ENCODE results near the gene TAC1.

The TAC1 gene

DNA sequence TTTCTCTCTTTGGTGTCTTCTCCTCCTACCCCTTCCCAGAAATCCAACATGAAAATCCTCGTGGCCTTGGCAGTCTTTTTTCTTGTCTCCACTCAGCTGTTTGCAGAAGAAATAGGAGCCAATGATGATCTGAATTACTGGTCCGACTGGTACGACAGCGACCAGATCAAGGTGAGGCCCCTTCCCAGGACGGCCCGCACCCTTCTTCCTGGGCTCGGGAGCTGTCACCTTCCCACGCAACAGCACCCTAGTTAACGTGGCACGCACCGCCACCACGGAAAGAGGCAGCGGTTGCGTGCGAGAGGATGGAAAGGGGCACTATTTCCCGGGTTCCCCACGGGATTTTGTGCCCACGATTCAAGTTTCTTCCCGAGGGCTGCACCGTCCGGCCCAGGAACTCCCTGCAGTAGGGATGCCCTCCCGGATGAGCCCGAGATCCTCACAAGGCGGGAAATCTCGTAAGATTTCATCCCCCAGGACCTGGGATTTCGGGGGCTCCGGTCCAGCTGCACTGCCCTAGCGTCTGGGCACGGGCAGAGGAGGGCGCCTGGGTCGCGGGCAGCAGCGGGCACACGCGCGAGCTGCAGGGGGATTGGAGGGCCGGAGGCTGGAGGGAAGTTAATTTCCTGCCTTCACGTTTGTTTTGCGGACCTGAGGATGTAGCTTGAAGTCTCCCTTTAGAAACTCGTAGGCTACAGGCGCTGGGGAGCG lies 834 bp downstream of the TAC1 start (continued):
- TF ChIP-seq ZNF518A (tag by site-specific recombination; conservative IDR thresholded peaks at IDR 0.05; ENCODE audit: low read depth) (no peak), ZNF777 (tag by site-specific recombination; IDR thresholded peaks at IDR 0.05; ENCODE audit: borderline replicate concordance) (peak; percentile 67; the same call in 1 of the 2 replicates)

DNA sequence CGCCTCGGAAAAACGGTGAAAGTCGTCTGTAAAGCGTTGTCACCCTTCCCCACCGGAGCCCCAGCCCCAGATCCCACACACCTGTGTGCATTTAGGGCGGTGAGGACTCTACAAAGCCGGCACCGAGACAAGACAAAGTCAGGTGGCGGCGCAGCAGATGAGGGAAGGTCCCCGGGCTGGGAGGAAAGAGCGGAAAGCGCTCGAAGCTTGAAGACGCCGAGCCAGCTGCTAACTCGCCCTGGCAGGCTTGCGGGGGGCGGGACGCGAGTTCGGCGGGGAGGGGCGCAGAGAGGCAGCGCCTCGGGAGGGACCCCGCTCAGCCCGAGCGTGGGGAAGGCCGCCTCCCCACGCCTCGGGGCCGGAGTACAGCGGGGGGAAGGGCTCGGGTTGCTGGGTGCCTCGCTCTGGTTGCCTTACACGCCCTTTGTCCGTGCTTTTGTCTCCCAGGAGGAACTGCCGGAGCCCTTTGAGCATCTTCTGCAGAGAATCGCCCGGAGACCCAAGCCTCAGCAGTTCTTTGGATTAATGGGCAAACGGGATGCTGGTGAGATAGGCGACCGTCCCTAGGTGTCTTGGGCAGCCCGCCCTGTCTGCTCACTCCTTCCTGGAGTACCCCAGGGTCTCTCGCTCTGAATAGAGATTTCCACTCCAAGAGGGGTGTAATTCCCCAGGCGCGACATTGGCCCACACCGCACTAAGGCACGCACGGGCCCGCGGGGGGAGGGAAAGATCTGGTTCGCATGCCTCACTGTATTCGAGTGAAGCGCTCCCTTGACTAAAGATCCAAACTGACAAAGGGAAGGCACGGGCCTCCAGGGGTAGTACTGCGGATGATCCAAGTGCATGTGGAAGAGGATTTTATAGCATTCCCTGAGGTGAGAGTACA lies 1.6 kb downstream of the TAC1 start:
- peak overlapping the region; percentile 23 for H3K4me3 ChIP-seq (ENCODE audit: low read depth, low read length)
- CTCF ChIA-PET, result interaction anchor here (1.0 kb wide), 1 partner anchor 103 kb away, joined by 4 read pairs; no protein-coding TSS in a partner anchor
- peak; percentile 53 for TF ChIP-seq GLIS2 (tag by site-specific recombination; IDR thresholded peaks at IDR 0.05)
- peak; percentile 51 for TF ChIP-seq SP3 (tag by site-specific recombination; IDR thresholded peaks at IDR 0.05)
- TF ChIP-seq ZNF140 (tag by site-specific recombination; IDR thresholded peaks at IDR 0.05), result no peak
- no peak for TF ChIP-seq ZNF610 (tag by site-specific recombination; IDR thresholded peaks at IDR 0.05; ENCODE audit: borderline replicate concordance)
- TF ChIP-seq, protein P1, sequence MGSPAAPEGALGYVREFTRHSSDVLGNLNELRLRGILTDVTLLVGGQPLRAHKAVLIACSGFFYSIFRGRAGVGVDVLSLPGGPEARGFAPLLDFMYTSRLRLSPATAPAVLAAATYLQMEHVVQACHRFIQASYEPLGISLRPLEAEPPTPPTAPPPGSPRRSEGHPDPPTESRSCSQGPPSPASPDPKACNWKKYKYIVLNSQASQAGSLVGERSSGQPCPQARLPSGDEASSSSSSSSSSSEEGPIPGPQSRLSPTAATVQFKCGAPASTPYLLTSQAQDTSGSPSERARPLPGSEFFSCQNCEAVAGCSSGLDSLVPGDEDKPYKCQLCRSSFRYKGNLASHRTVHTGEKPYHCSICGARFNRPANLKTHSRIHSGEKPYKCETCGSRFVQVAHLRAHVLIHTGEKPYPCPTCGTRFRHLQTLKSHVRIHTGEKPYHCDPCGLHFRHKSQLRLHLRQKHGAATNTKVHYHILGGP (tag by site-specific recombination; IDR thresholded peaks at IDR 0.05), result no peak
- TF ChIP-seq GLI2 (tag by site-specific recombination; IDR thresholded peaks at IDR 0.05; ENCODE audit: borderline replicate concordance, low read depth), result no peak
- TF ChIP-seq ZNF747 (tag by site-specific recombination; IDR thresholded peaks at IDR 0.05), result no peak
- TF ChIP-seq ZNF561 (tag by site-specific recombination; IDR thresholded peaks at IDR 0.05; ENCODE audit: borderline replicate concordance), result no peak
- TF ChIP-seq ZNF449 (tag by site-specific recombination; IDR thresholded peaks at IDR 0.05), result no peak
- TF ChIP-seq ZFHX2 (tag by site-specific recombination; conservative IDR thresholded peaks at IDR 0.05), result 0 out of 2 replicates have a peak, but pooled peaks have one; percentile 18
- no peak for TF ChIP-seq ZSCAN4 (tag by site-specific recombination; IDR thresholded peaks at IDR 0.05)
- no peak for TF ChIP-seq ZNF112 (tag by site-specific recombination; IDR thresholded peaks at IDR 0.05)
- TF ChIP-seq FEZF1 (tag by site-specific recombination; IDR thresholded peaks at IDR 0.05), result no peak
- TF ChIP-seq IKZF3 (tag by site-specific recombination; IDR thresholded peaks at IDR 0.05), result no peak
- peak; percentile 77 for TF ChIP-seq ZNF335 (tag by site-specific recombination; conservative IDR thresholded peaks at IDR 0.05)
- TF ChIP-seq, protein P2, sequence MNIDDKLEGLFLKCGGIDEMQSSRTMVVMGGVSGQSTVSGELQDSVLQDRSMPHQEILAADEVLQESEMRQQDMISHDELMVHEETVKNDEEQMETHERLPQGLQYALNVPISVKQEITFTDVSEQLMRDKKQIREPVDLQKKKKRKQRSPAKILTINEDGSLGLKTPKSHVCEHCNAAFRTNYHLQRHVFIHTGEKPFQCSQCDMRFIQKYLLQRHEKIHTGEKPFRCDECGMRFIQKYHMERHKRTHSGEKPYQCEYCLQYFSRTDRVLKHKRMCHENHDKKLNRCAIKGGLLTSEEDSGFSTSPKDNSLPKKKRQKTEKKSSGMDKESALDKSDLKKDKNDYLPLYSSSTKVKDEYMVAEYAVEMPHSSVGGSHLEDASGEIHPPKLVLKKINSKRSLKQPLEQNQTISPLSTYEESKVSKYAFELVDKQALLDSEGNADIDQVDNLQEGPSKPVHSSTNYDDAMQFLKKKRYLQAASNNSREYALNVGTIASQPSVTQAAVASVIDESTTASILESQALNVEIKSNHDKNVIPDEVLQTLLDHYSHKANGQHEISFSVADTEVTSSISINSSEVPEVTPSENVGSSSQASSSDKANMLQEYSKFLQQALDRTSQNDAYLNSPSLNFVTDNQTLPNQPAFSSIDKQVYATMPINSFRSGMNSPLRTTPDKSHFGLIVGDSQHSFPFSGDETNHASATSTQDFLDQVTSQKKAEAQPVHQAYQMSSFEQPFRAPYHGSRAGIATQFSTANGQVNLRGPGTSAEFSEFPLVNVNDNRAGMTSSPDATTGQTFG (tag by site-specific recombination; IDR thresholded peaks at IDR 0.05; ENCODE audit: borderline replicate concordance), result no peak
- no peak for TF ChIP-seq ZFP37 (tag by site-specific recombination; IDR thresholded peaks at IDR 0.05)
- TF ChIP-seq, protein P3, sequence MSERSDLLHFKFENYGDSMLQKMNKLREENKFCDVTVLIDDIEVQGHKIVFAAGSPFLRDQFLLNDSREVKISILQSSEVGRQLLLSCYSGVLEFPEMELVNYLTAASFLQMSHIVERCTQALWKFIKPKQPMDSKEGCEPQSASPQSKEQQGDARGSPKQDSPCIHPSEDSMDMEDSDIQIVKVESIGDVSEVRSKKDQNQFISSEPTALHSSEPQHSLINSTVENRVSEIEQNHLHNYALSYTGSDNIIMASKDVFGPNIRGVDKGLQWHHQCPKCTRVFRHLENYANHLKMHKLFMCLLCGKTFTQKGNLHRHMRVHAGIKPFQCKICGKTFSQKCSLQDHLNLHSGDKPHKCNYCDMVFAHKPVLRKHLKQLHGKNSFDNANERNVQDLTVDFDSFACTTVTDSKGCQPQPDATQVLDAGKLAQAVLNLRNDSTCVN (tag by site-specific recombination; optimal IDR thresholded peaks at IDR 0.05), result peak; percentile 38

More for the DNA sequence above, 1.6 kb downstream of the TAC1 start:
- no peaks in the 10 kb centered on the region for H3K36me3 ChIP-seq (ENCODE audit: control insufficient read depth in 2 of 2, insufficient read depth in 1 of 2, low read length in 2 of 2)
- H3K27ac ChIP-seq (ENCODE audit: extremely low read depth, low read depth, low read length), result no peak overlapping the region
- POLR2A ChIA-PET, result no interaction called here
- H3K4me1 ChIP-seq (ENCODE audit: control insufficient read depth, insufficient read depth, low read length), result no peaks in the 10 kb centered on the region; the same call in 1 of the 2 replicates
- no peaks in the 10 kb centered on the region for H3K9me3 ChIP-seq (ENCODE audit: control insufficient read depth, insufficient read depth, low read depth, low read length)

Measured in HEK293 (cell line).